Transverse colon (tissue), 4 donors: Measurements from ENCODE around the gene TAS2R13. TPM values are rescaled to one million over a fixed set of nuclear protein-coding genes. Genes with fewer than 3 reads are reported as not detected.

Source experiments
- DNase-seq: peaks from one replicate; pipeline ENCODE4 v3.0.0-alpha.2; 2019
- H3K27ac ChIP-seq, 4 donors: fragments of 200-600 bp; sonication (generic); 2 replicates each; pipeline ENCODE4 v1.5.1; 2016 to 2018; ENCODE audit warnings: inconsistent platforms in 4 of 4
- H3K27me3 ChIP-seq: fragments of 200-600 bp; sonication (generic); 2 replicates; pipeline ENCODE4 v1.5.1; 2017; ENCODE audit warnings: inconsistent platforms
- H3K36me3 ChIP-seq, 4 donors: fragments of 200-600 bp; sonication (generic); 2 replicates each; pipeline ENCODE4 v1.5.1; 2017 to 2019; ENCODE audit warnings: inconsistent platforms in 4 of 4
- H3K4me1 ChIP-seq, 4 donors: fragments of 200-600 bp; sonication (generic); 2 replicates each; pipeline ENCODE4 v1.5.1; 2017 to 2020; ENCODE audit warnings: inconsistent platforms in 4 of 4
- H3K4me3 ChIP-seq, 4 donors: fragments of 200-600 bp; sonication (generic); 1 replicate in 1 of 4; 2 replicates in 3 of 4; pipeline versions ENCODE4 v1.5.1 to v1.6.1; 2017 to 2019; ENCODE audit warnings: inconsistent platforms in 4 of 4
- H3K9me3 ChIP-seq, 2 donors: fragments of 200-600 bp; sonication (generic); 2 replicates each; pipeline ENCODE4 v1.5.1; 2017 to 2019; ENCODE audit warnings: inconsistent platforms in 2 of 2
- EP300 ChIP-seq: sonication (generic); formaldehyde crosslinking; IDR thresholded peaks from one replicate; pipeline ENCODE4 v1.6.1; 2017; ENCODE audit warnings: antibody characterized with exemption, low read depth
- POLR2A ChIP-seq: fragments of 450-650 bp; IDR thresholded peaks from one replicate; pipeline ENCODE4 v1.6.1; 2016; ENCODE audit warnings: antibody characterized with exemption, mild to moderate bottlenecking, moderate library complexity
- POLR2AphosphoS5 ChIP-seq, 3 donors: sonication (generic); formaldehyde crosslinking; IDR thresholded peaks; one replicate each; pipeline ENCODE4 v1.6.1; 2016; ENCODE audit warnings: antibody characterized with exemption in 3 of 3
- WGBS, 2 donors: methylation state at CpG; one replicate each; pipeline ENCODE4 v1.1.5; 2018; ENCODE audit warnings: low coverage in 1 of 2; 5-methylcytosine and 5-hydroxymethylcytosine counted together
- in situ Hi-C, 4 donors: fragments of 200-750 bp; cut with MboI; loops; one replicate each; pipeline versions ENCODE4 v1.15.0 to v1.15.1; 2017; ENCODE audit warnings: low sequenced_read_pairs in 3 of 4, low pct_ligation_motif_present in 1 of 4, low pct_unique_long_range_greater_than_20kb in 1 of 4
- intact Hi-C: fragments of 100-400 bp; cut with DNase I; formaldehyde crosslinking; loops from one replicate; pipeline ENCODE4 v1.15.1; 2023; ENCODE audit warnings: low total_unique reads
- total RNA-seq, 4 donors: library from RNA; depleted of rRNA; stranded (reverse); fragments of >200 nt; gene quantifications; one replicate each; pipeline ENCODE4 v1.1.0, GENCODE V29; 2016
- TF ChIP-seq, protein P1 (sequence below), 5 experiments: fragments of 200-600 bp in 3 of 5; fragments of 450-650 bp in 2 of 5; sonication (generic) in 3 of 5; IDR thresholded peaks; 1 replicate in 2 of 5; 2 replicates in 3 of 5; pipeline ENCODE4 v1.5.1; 2016 to 2017; ENCODE audit warnings: antibody characterized with exemption in 5 of 5, inconsistent platforms in 3 of 5, mild to moderate bottlenecking in 2 of 5, moderate library complexity in 1 of 5

TAS2R13 gene
- total RNA-seq, 4 donors from 2014 or later = 1.5 to 6.2 TPM; not detected in 2

DNA sequence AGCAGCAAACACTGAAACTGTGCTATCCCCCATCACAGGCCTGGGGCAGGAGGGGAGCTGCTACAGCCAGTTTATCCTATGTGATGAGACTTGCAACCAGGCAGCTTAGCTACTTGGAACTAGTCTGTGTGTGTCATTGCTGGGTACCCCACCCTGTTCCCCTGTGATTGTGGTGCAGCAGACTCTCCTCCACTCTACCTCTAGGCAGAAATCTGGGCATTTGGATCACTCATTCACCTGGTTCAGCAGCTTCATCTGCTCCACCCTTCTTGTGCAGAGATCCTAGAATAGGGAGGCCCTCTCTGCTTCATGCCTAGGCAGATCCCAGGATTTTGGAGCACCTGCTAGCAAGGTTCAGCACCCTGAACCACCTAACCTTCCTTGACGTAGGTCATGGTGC lies 8.8 kb downstream of the TAS2R13 start:
- H3K4me3 ChIP-seq = no peak overlapping the region
- TF ChIP-seq, protein P1, sequence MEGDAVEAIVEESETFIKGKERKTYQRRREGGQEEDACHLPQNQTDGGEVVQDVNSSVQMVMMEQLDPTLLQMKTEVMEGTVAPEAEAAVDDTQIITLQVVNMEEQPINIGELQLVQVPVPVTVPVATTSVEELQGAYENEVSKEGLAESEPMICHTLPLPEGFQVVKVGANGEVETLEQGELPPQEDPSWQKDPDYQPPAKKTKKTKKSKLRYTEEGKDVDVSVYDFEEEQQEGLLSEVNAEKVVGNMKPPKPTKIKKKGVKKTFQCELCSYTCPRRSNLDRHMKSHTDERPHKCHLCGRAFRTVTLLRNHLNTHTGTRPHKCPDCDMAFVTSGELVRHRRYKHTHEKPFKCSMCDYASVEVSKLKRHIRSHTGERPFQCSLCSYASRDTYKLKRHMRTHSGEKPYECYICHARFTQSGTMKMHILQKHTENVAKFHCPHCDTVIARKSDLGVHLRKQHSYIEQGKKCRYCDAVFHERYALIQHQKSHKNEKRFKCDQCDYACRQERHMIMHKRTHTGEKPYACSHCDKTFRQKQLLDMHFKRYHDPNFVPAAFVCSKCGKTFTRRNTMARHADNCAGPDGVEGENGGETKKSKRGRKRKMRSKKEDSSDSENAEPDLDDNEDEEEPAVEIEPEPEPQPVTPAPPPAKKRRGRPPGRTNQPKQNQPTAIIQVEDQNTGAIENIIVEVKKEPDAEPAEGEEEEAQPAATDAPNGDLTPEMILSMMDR (IDR thresholded peaks at IDR 0.05) = no peak
- TF ChIP-seq POLR2AphosphoS5 (IDR thresholded peaks at IDR 0.05) (no peak), POLR2A (no peak), EP300 (no peak)
- H3K9me3 ChIP-seq = peaks cover 17 to 20% of the 10 kb centered on the region in 2 donors
- H3K36me3 ChIP-seq = no peaks in the 10 kb centered on the region
- intact Hi-C loops (no loop called here), in situ Hi-C loops (no loop called here)
- 100% methylated on average over 1 of the region's 1 CpG; no CpG with 5 or more reads in 1 of the 2 donors for WGBS, 2 donors
- no peaks in the 10 kb centered on the region for H3K4me1 ChIP-seq
- DNase-seq = no peak
- H3K27ac ChIP-seq = no peak overlapping the region
- H3K27me3 ChIP-seq = no peaks in the 10 kb centered on the region

DNA sequence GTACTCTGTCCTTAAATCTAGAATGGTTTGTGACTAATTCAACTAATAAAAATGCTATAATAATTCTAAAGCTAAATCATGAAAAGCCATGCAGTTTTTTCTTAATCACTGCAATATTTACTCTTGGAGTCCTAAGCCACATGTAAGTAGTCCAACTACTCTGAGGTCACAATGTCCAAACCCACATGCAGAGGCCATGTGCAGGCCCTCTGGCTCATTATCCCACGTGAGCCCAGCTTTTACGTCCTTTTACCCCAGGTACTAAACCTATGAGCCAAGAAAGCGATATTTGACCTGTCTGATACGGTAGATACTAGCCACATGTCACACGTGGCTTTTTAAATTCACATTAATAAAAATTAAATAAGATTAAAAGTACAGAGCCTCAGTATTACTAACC lies 12.5 kb downstream of the TAS2R13 start:
- in situ Hi-C loops = no loop called here
- TF ChIP-seq POLR2A (no peak), EP300 (no peak), POLR2AphosphoS5 (IDR thresholded peaks at IDR 0.05) (no peak)
- TF ChIP-seq, protein P1 (IDR thresholded peaks at IDR 0.05) = no peak
- WGBS, 2 donors = 95 to 97% methylated on average over 5 of the region's 5 CpGs

DNA sequence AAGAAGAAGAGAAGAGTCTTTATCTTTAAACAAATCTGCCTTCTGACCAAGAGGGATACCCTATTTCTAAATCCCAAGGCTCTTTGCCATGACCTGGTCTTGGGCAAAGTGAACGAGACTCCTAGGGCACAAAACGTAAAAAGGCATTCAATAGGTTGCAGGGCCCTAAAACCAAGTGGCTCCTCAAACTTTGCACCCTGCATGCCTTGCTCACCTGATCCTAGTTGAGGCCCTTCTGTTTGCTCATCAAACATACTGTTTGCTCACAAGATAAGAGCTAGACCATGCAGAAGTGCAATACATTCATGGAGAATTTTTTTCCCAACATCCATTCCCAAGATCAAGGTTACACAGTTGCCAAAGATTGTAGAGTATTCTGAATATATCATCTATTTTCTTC lies 17.4 kb downstream of the TAS2R13 start:
- TF ChIP-seq POLR2A = no peak
- TF ChIP-seq POLR2AphosphoS5 (IDR thresholded peaks at IDR 0.05) = no peak
- no peak for TF ChIP-seq EP300
- TF ChIP-seq, protein P1 (IDR thresholded peaks at IDR 0.05) = no peak
- Histone ChIP-seq H3K27me3 (no peaks in the 10 kb centered on the region), H3K27ac (no peak overlapping the region), H3K36me3 (no peaks in the 10 kb centered on the region), H3K9me3 (no peaks in the 10 kb centered on the region), H3K4me1 (peaks cover 0 to 10% (median 6%) of the 10 kb centered on the region in 4 donors), H3K4me3 (no peak overlapping the region)
- WGBS, 2 donors = 50 to 58% methylated on average over 2 of the region's 2 CpGs
- intact Hi-C loops (no loop called here), in situ Hi-C loops (no loop called here)
- peak; percentile 10 for DNase-seq

More for the DNA sequence above, 12.5 kb downstream of the TAS2R13 start:
- intact Hi-C loops = no loop called here
- Histone ChIP-seq H3K27me3 (no peaks in the 10 kb centered on the region), H3K4me3 (no peak overlapping the region), H3K36me3 (no peaks in the 10 kb centered on the region), H3K9me3 (no peaks in the 10 kb centered on the region), H3K4me1 (peaks cover 0 to 8% (median 5%) of the 10 kb centered on the region in 4 donors), H3K27ac (no peak overlapping the region)
- DNase-seq = no peak

DNA sequence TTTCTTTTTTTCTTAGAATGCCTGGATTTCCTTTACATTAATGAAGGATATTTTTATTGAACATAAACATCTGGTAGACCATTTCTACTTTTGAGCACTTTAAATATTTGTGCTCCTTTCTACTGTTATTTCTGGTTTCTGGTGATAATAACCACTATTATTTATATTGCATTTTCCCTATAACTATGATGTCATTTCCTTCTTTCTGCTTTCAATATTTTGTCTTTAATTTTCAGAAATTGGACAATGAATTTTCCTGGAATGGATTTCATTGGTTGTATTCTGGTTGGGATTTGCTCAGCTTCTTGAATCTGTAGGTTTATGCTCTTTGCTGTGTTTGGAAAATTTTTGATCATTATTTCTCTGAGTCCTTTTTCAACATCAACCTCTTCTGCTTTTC lies 20.1 kb downstream of the TAS2R13 start:
- DNase-seq = no peak
- Histone ChIP-seq H3K36me3 (no peaks in the 10 kb centered on the region), H3K4me1 (peaks cover 0 to 10% (median 6%) of the 10 kb centered on the region in 4 donors), H3K27ac (no peak overlapping the region), H3K9me3 (no peaks in the 10 kb centered on the region), H3K27me3 (no peaks in the 10 kb centered on the region), H3K4me3 (no peak overlapping the region)
- TF ChIP-seq POLR2AphosphoS5 (IDR thresholded peaks at IDR 0.05) (no peak), EP300 (no peak), POLR2A (no peak)
- TF ChIP-seq, protein P1 (IDR thresholded peaks at IDR 0.05) = no peak
- in situ Hi-C loops = no loop called here
- intact Hi-C loops = loop anchor here (10.0 kb wide), 1 partner anchor 1734 kb away; no protein-coding TSS in a partner anchor
